Neutrophil (primary cell): ENCODE results near the gene CAMTA1.

Experiments
- H3K27ac ChIP-seq: fragments of 200-600 bp; sonication (generic); 2 replicates; pipeline ENCODE4 v1.5.1; 2016; ENCODE audit warnings: mild to moderate bottlenecking, moderate library complexity
- H3K27me3 ChIP-seq: fragments of 200-600 bp; sonication (generic); 2 replicates; pipeline ENCODE4 v1.6.0; 2016; ENCODE audit warnings: mild to moderate bottlenecking
- H3K36me3 ChIP-seq: fragments of 200-600 bp; sonication (generic); 2 replicates; pipeline ENCODE4 v1.5.1; 2017
- H3K4me1 ChIP-seq, 2 experiments: fragments of 200-600 bp in 1 of 2; sonication (generic) in 1 of 2; 1 replicate in 1 of 2; 2 replicates in 1 of 2; pipeline versions ENCODE4 v1.5.1 to v1.6.1; 2013 to 2016; ENCODE audit warnings: low read depth in 1 of 2, low read length in 1 of 2, mild to moderate bottlenecking in 1 of 2, moderate library complexity in 1 of 2; ENCODE audit not compliant: control insufficient read depth in 1 of 2, insufficient read depth in 1 of 2
- H3K4me3 ChIP-seq, 2 experiments: fragments of 200-600 bp in 1 of 2; sonication (generic) in 1 of 2; 1 replicate in 1 of 2; 2 replicates in 1 of 2; pipeline ENCODE4 v1.5.1; 2013 to 2016; ENCODE audit warnings: low read depth in 1 of 2, low read length in 1 of 2, mild to moderate bottlenecking in 1 of 2, moderate library complexity in 1 of 2
- H3K9me3 ChIP-seq: fragments of 200-600 bp; sonication (generic); 2 replicates; pipeline ENCODE4 v1.5.1; 2016
- TF ChIP-seq, protein P1 (sequence below): fragments of 200-600 bp; sonication (generic); IDR thresholded peaks from 2 replicates; pipeline ENCODE4 v1.5.1; 2016; ENCODE audit warnings: antibody characterized with exemption

Gene CAMTA1

DNA sequence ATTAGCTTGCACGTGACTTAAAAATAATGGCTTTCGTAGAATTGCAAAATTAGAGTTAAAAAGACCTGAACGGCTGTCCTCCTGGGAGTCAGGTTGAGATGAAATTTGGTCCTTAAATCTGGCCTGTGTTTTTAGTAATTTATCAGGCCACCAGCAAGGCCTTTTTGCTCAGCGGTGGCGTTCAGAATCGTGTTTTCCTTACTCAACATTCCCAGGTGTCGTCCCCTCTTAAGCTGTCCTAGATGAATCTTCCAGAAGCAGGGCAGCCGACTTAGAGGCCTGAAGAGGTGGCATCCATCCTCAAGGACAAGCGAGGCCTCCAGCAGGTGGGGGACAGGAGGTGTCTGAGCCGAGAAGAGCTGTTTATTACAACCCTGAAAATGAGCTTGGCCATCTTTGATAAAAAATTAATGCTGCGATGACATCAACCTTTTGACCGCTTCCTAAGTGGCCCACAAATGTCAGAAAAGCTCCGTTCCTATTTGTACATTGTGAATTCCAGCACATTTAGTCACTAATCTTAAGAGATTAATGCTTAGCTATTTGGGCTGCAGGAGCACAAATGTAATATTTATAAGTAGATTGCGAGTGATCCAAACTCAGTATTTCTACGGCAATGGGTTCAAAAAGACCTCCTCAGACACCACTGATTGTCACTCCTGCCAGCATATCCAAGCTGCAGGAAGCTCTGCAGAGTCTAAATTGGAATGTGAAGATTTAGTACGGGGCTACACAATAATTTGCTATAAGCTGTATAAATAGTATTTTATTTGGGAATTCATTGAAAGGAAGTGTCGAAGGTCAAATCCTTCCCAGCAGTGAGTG lies 641.7 kb downstream of the CAMTA1 start:
- Histone ChIP-seq H3K9me3 (no peaks in the 10 kb centered on the region), H3K27ac (no peak overlapping the region), H3K4me1 (no peaks in the 10 kb centered on the region), H3K27me3 (no peaks in the 10 kb centered on the region), H3K36me3 (no peaks in the 10 kb centered on the region), H3K4me3 (no peak overlapping the region)
- TF ChIP-seq, protein P1, sequence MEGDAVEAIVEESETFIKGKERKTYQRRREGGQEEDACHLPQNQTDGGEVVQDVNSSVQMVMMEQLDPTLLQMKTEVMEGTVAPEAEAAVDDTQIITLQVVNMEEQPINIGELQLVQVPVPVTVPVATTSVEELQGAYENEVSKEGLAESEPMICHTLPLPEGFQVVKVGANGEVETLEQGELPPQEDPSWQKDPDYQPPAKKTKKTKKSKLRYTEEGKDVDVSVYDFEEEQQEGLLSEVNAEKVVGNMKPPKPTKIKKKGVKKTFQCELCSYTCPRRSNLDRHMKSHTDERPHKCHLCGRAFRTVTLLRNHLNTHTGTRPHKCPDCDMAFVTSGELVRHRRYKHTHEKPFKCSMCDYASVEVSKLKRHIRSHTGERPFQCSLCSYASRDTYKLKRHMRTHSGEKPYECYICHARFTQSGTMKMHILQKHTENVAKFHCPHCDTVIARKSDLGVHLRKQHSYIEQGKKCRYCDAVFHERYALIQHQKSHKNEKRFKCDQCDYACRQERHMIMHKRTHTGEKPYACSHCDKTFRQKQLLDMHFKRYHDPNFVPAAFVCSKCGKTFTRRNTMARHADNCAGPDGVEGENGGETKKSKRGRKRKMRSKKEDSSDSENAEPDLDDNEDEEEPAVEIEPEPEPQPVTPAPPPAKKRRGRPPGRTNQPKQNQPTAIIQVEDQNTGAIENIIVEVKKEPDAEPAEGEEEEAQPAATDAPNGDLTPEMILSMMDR = no peak

DNA sequence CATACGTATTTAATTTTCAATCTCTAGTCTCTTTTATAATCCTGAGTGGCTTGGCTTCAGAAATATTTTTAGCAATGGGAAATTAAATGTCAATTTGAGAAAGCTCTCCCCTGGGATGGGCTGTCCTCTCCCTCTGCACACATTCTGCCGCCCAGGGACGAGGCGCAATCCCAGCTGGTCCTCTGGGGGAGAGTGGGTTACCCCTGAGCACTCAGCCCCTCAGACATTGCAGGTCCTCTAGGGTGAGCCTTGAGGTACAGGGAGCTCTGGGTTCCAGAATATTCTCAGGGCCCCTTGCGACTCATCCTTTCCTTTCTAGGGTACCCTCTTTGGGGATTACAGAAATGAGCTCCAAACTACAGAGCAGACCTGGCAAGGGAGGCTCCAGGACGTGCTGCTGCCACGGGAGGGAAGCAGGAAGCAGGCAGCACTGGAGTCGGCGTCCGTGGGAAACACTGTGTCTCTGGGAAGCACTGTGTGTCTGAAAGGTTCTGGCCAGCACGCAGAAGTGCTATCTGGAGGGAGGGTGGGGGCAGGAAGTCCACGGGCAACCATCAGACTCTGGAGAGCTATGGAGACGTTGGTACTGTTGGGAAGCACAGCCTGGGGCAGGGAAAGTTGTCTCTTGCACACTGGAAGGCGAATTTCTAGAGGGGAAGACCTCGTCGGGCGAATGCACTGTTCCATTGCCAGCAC lies 642.5 kb downstream of the CAMTA1 start:
- TF ChIP-seq, protein P1 = no peak

DNA sequence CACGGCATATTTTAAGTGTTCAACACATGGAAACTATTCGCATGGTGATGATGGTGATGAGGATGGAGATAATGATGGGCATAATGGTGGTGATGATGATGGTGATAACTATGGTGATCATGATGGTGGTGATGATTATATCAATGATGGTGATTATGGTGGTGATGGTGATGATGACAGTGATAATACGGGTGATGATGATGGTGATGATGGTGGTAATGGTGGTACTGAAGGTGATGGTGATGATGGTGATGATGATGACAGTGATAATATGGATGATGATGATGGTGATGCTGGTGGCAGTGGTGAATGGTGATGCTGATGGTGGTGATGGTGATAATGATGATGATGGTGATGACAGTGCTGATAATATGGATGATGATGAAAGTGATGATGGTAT lies 644.0 kb downstream of the CAMTA1 start:
- no peaks in the 10 kb centered on the region for H3K27me3 ChIP-seq
- H3K9me3 ChIP-seq = no peaks in the 10 kb centered on the region
- H3K4me1 ChIP-seq = no peaks in the 10 kb centered on the region
- TF ChIP-seq, protein P1 = no peak
- no peak overlapping the region for H3K4me3 ChIP-seq
- no peaks in the 10 kb centered on the region for H3K36me3 ChIP-seq
- H3K27ac ChIP-seq = no peak overlapping the region

More for the DNA sequence above, 642.5 kb downstream of the CAMTA1 start:
- no peaks in the 10 kb centered on the region for H3K27me3 ChIP-seq
- H3K36me3 ChIP-seq = no peaks in the 10 kb centered on the region
- H3K4me1 ChIP-seq = no peaks in the 10 kb centered on the region
- H3K27ac ChIP-seq = no peak overlapping the region
- no peaks in the 10 kb centered on the region for H3K9me3 ChIP-seq
- H3K4me3 ChIP-seq = no peak overlapping the region

DNA sequence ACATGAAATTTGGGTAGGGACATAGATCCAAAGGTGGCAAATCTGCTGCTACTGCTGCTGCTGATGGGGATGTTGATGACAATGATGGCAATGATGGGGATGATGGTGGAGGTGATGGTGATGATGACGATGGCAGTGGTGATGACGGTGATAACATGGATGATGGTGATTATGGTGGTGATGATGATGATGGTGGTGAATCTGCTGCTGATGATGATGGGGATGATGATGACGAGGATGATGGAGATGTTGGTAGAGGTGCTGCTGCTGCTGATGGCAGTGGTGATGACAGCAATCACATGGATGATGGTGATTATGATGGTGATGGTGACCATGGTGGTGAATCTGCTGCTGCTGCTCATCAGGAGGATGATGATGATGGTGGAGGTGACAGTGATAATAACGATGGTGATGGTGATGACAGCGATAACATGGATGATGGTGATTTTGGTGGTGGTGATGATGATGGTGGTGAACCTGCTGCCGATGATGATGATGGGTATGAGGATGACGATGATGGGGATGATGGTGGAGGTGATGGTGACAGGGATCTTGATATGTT lies 644.9 kb downstream of the CAMTA1 start:
- H3K9me3 ChIP-seq = no peaks in the 10 kb centered on the region
- H3K4me1 ChIP-seq = no peaks in the 10 kb centered on the region
- H3K4me3 ChIP-seq = no peak overlapping the region
- no peak overlapping the region for H3K27ac ChIP-seq
- no peaks in the 10 kb centered on the region for H3K27me3 ChIP-seq
- H3K36me3 ChIP-seq = no peaks in the 10 kb centered on the region
- TF ChIP-seq, protein P1 = no peak

DNA sequence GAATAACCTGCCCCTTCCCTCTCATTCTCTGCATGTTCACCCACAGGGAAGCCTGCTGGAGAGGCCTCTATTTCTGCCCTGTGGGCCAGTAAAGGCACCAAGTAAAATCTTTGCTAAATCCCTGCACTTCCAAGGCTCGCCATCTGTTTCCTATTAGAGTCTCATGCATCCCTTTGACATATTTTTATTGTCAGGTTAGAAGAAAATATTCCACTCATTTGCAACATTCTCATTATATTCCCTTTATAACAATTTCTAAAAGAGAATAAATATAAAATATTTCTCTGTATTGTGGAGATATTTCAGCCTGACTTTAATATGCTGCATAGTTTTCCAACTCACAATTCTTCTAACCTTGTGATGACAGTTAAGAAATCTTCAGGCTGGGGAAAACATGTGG lies 645.4 kb downstream of the CAMTA1 start:
- H3K27me3 ChIP-seq = no peaks in the 10 kb centered on the region
- no peak overlapping the region for H3K27ac ChIP-seq
- H3K4me1 ChIP-seq = no peaks in the 10 kb centered on the region
- H3K9me3 ChIP-seq = no peaks in the 10 kb centered on the region
- H3K36me3 ChIP-seq = no peaks in the 10 kb centered on the region
- TF ChIP-seq, protein P1 = no peak
- no peak overlapping the region for H3K4me3 ChIP-seq
